Heart left ventricle (tissue), 16 donors: ENCODE measurements around the gene LYZL1. TPM values are rescaled to one million over a fixed set of nuclear protein-coding genes. Genes with fewer than 3 reads are reported as not detected.
A peak's percentile ranks its signal among the peaks of the same experiment; 100 is the strongest.

Source experiments
- ATAC-seq, 4 donors: fragments of 200-7000 bp; cut with Tn5 transposase; one replicate each; pipeline ENCODE4 v1.9.1; 2020 to 2022; ENCODE audit warnings: moderate library complexity in 4 of 4, mild to moderate bottlenecking in 3 of 4, moderate number of reproducible peaks in 1 of 4
- DNase-seq, 5 donors: peaks; one replicate each; pipeline ENCODE4 v3.0.0-alpha.2; 2020
- H3K27ac ChIP-seq, 12 donors: fragments of 200-600 bp; sonication (generic) in 4 of 12; one replicate each; pipeline versions ENCODE4 v1.5.0 to v1.8.0; 2016 to 2022; ENCODE audit warnings: mild to moderate bottlenecking in 2 of 12
- H3K27me3 ChIP-seq, 9 donors: fragments of 200-600 bp; sonication (generic) in 2 of 9; one replicate each; pipeline versions ENCODE4 v1.5.1 to v1.8.0; 2016 to 2022; ENCODE audit warnings: mild to moderate bottlenecking in 3 of 9
- H3K36me3 ChIP-seq, 9 donors: fragments of 200-600 bp; sonication (generic) in 2 of 9; one replicate each; pipeline versions ENCODE4 v1.5.0 to v1.8.0; 2018 to 2022; ENCODE audit warnings: mild to moderate bottlenecking in 2 of 9
- H3K4me1 ChIP-seq, 12 donors: fragments of 200-600 bp; sonication (generic) in 4 of 12; one replicate each; pipeline versions ENCODE4 v1.5.0 to v1.8.0; 2016 to 2022; ENCODE audit warnings: mild to moderate bottlenecking in 3 of 12
- H3K4me3 ChIP-seq, 12 donors: fragments of 200-600 bp; sonication (generic) in 4 of 12; one replicate each; pipeline versions ENCODE4 v1.5.0 to v1.8.0; 2017 to 2022; ENCODE audit warnings: mild to moderate bottlenecking in 9 of 12, moderate library complexity in 4 of 12
- H3K9me3 ChIP-seq, 12 donors: fragments of 200-600 bp; sonication (generic) in 4 of 12; one replicate each; pipeline versions ENCODE4 v1.5.0 to v1.8.0; 2016 to 2022; ENCODE audit warnings: mild to moderate bottlenecking in 1 of 12
- POLR2A ChIP-seq, 2 donors: fragments of 450-650 bp; IDR thresholded peaks; one replicate each; pipeline ENCODE4 v1.6.1; 2017; ENCODE audit warnings: antibody characterized with exemption in 2 of 2, mild to moderate bottlenecking in 2 of 2, moderate library complexity in 2 of 2
- WGBS, 4 donors: extraction: QIAGEN DNeasy Blood & Tissue Kit in 2 of 4; methylation state at CpG; one replicate each; pipeline versions ENCODE4 v1.1.5 to v1.1.7; 2013 to 2018; 5-methylcytosine and 5-hydroxymethylcytosine counted together
- intact Hi-C, 10 donors: fragments of 100-400 bp; cut with DNase I; formaldehyde crosslinking; loops; one replicate each; pipeline versions ENCODE4 v1.11.1 to v1.14.2; 2022
- polyA plus RNA-seq, 2 donors: library from polyadenylated mRNA; stranded (reverse); fragments of 200-250 nt; gene quantifications; one replicate each; pipeline ENCODE4 v1.2.3, GENCODE V29; 2013
- total RNA-seq, 9 donors: library from RNA; depleted of rRNA in 2 of 9; stranded (reverse); fragments of >200 nt in 2 of 9; fragmentation: NEBNext Ultra II Directional in 3 of 9; extraction: Animal tissue kit (Norgen Biotek cat#: 25700) in 3 of 9; gene quantifications; one replicate each; pipeline versions ENCODE4 v1.1.0 to v1.2.4, GENCODE V29; 2016 to 2023
- TF ChIP-seq, protein P1 (sequence below), 12 donors: fragments of 200-600 bp; sonication (generic) in 4 of 12; IDR thresholded peaks; one replicate each; pipeline versions ENCODE4 v1.5.0 to v1.8.0; 2018 to 2022; ENCODE audit warnings: antibody characterized with exemption in 12 of 12, mild to moderate bottlenecking in 5 of 12
- donor health status: ischemic (EF 13 %, LVEDD 7.1; RV severe dilation, severe dysfunction).
- donor health status: healthy with polysubstance abuse.
- donor health status: DM: no; HTN: yes; CAD: no.
- donor health status: DM: no; HTN: no; CAD: no.
- donor health status: ischemic (EF 25% LVEDD 6.9; RV normal size, moderate dysfunction).
- donor health status: ischemic (EF 25% LVEDD 5.7; RV mildly dilated, moderate dysfunction).
- donor health status: healthy.
- donor health status: DM: yes; HTN: yes; CAD: no.
- donor health status: ischemic (EF 35%, LVEDD 5.7; RV mildly dilated, moderate dysfunction).
- donor health status: nonischemic (EF 11% LVEDD 7.7; RV severe dilation, severe dysfunction).
- donor health status: DM: yes; HTN: yes; CAD: no.
- donor health status: PGD.
- donor health status: ischemic (EF 29% LVEDD 5.4; RV normal size, mild dysfunction).
- donor health status: nonischemic (EF 23%, LVEDD 6.1; RV moderate dilation, normal function).

Gene LYZL1
- total and polyA plus RNA-seq, 11 donors, result not detected

DNA sequence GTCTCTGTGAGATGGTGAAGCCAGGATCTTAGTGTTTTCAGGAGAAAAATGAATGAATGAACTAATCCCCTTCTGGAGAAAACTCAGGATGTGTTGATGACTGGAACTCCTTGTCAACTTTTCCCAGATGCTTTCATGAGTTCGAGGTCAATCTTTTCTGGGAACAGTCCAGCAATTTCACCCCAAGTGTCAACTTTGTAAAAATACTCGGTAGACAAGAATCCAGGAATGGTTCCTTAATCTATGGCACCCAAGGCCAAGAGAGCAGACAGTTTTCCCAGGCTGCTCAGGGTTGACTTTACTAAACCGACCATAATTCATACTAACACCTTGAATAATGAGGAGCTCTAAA is 31.1 kb upstream of the LYZL1 start:
- DNase-seq, result no peak
- Histone ChIP-seq H3K9me3 (peaks cover 0 to 5% (median 0%) of the 10 kb centered on the region in 12 donors), H3K4me1 (peaks cover 0 to 47% (median 19%) of the 10 kb centered on the region in 12 donors), H3K27me3 (no peaks in the 10 kb centered on the region), H3K27ac (peak overlapping the region in 7 of 12 donors; percentile 31 to 76 (median 54)), H3K4me3 (no peak overlapping the region), H3K36me3 (no peaks in the 10 kb centered on the region)
- no peak for ATAC-seq
- 38 to 44% (median 39%) methylated on average over 3 of the region's 3 CpGs for WGBS, 4 donors
- intact Hi-C loops, result loop anchor here in 1 of 10 donors (10.0 kb wide), 1 partner anchor 93 kb away; no protein-coding TSS in a partner anchor
- TF ChIP-seq, protein P1, sequence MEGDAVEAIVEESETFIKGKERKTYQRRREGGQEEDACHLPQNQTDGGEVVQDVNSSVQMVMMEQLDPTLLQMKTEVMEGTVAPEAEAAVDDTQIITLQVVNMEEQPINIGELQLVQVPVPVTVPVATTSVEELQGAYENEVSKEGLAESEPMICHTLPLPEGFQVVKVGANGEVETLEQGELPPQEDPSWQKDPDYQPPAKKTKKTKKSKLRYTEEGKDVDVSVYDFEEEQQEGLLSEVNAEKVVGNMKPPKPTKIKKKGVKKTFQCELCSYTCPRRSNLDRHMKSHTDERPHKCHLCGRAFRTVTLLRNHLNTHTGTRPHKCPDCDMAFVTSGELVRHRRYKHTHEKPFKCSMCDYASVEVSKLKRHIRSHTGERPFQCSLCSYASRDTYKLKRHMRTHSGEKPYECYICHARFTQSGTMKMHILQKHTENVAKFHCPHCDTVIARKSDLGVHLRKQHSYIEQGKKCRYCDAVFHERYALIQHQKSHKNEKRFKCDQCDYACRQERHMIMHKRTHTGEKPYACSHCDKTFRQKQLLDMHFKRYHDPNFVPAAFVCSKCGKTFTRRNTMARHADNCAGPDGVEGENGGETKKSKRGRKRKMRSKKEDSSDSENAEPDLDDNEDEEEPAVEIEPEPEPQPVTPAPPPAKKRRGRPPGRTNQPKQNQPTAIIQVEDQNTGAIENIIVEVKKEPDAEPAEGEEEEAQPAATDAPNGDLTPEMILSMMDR (IDR thresholded peaks at IDR 0.05), result no peak
- no peak for TF ChIP-seq POLR2A (IDR thresholded peaks at IDR 0.05)

DNA sequence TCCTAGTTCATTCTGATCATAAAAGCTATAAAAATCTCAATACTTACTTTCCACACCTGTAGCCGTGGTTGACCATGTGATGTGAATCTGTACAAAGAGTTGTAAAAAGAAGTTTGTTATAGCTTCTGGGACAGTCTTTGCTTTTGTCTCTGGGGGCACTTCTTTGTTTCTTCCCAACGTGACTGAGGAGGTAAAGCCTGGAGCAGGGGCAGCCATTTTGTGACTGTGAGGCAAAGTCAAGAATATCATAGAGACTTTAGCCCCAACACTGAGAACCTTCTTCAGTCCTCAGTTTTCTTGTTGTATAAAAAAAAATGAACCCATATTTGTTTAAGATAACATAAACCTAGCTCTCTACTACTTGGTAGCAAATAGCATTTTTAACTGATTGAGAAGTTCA is 29.4 kb upstream of the LYZL1 start:
- H3K4me3 ChIP-seq, result no peak overlapping the region
- H3K27ac ChIP-seq, result no peak overlapping the region
- DNase-seq (no peak), ATAC-seq (no peak)
- 85 to 92% (median 89%) methylated on average over 2 of the region's 2 CpGs for WGBS, 4 donors
- H3K36me3 ChIP-seq, result no peaks in the 10 kb centered on the region
- H3K27me3 ChIP-seq, result no peaks in the 10 kb centered on the region
- intact Hi-C loops, result loop anchor here in 1 of 10 donors (10.0 kb wide), 1 partner anchor 95 kb away; no protein-coding TSS in a partner anchor
- no peak for TF ChIP-seq POLR2A (IDR thresholded peaks at IDR 0.05)
- TF ChIP-seq, protein P1 (IDR thresholded peaks at IDR 0.05), result no peak
- peaks cover 0 to 33% (median 18%) of the 10 kb centered on the region in 12 donors for H3K4me1 ChIP-seq
- H3K9me3 ChIP-seq, result peaks cover 0 to 5% (median 0%) of the 10 kb centered on the region in 12 donors

DNA sequence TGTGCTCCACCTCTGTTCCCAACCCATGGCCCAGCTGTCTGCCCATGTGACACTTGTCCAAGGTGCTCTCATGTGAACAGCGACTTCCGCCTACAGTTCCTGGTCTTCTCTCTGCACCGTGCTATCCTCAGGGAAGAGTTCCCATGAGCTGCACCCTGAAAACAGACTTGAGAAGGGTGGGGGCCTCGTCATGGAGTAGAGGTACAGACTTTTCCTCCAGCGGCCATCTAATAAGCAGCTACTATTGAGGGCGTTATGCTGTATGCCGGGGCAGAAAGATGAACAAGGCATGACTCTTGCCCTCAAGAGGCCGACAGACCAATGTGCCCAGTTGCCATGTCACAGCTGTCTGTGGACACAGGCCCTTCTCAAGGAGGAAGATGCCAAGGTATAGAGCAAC is 25.4 kb upstream of the LYZL1 start:
- Histone ChIP-seq H3K27ac (no peak overlapping the region), H3K9me3 (peaks cover 0 to 5% (median 0%) of the 10 kb centered on the region in 12 donors), H3K4me3 (no peak overlapping the region), H3K27me3 (no peaks in the 10 kb centered on the region), H3K36me3 (no peaks in the 10 kb centered on the region), H3K4me1 (no peaks in the 10 kb centered on the region)
- ATAC-seq (no peak), DNase-seq (no peak)
- intact Hi-C loops, result no loop called here
- TF ChIP-seq, protein P1 (IDR thresholded peaks at IDR 0.05), result no peak
- no peak for TF ChIP-seq POLR2A (IDR thresholded peaks at IDR 0.05)
- 92 to 95% (median 94%) methylated on average over 8 of the region's 8 CpGs for WGBS, 4 donors

DNA sequence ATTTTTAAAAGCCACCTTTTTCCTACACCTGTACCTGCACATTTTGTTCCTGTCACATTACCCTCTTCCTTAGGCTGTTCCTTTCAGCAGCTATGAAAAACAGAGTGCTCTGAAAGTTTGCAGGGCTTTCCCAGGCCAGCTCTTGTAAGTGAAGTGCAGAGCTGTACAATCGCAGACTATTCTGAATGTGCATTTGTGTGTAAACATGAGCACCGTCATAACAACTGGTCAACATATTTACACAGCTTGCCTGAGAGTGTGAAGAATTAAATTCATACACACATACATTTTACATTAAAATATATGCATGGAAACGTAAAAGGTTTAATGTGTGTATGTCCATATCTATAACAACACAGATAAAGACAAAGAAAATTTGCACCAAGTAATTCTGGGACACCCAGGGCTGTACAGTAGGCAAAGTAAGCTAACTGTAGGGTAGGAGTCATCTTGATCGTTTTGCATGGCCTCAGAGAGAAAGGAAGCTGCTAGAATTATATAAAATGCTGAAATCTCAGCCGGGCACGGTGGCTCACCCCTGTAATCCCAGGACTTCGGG is 23.6 kb upstream of the LYZL1 start:
- H3K27ac ChIP-seq, result no peak overlapping the region
- no peak for TF ChIP-seq POLR2A (IDR thresholded peaks at IDR 0.05)
- TF ChIP-seq, protein P1 (IDR thresholded peaks at IDR 0.05), result no peak
- no peaks in the 10 kb centered on the region for H3K36me3 ChIP-seq
- H3K4me1 ChIP-seq, result no peaks in the 10 kb centered on the region
- no peaks in the 10 kb centered on the region for H3K27me3 ChIP-seq
- intact Hi-C loops, result no loop called here
- 85 to 90% (median 88%) methylated on average over 7 of the region's 7 CpGs for WGBS, 4 donors
- no peak overlapping the region for H3K4me3 ChIP-seq
- ATAC-seq, result no peak
- no peak for DNase-seq
- no peaks in the 10 kb centered on the region for H3K9me3 ChIP-seq
